Measurements from ENCODE around the gene CDHR3. TPM values are rescaled to one million over a fixed set of nuclear protein-coding genes. Genes with fewer than 3 reads are reported as not detected.
"Not testable (repeated sequence)": the region's sequence is repeated elsewhere in the genome, so short reads cannot be mapped to it uniquely, and the experiment has no call there.

CDHR3 gene
- total RNA-seq, 1 experiment from 2014 or later = 6.5 TPM

- no TSS peak for BruUV-seq (replicated peaks)
- ChIA-PET CTCF (no interaction called here), POLR2A (no interaction called here)
- DNase-seq (ENCODE audit: low read depth, low spot score) = no peak
- Histone ChIP-seq H3K36me3 (ENCODE audit: control insufficient read depth, insufficient read depth, low read length) (no peaks in the 10 kb centered on the region), H3K9me3 (ENCODE audit: control insufficient read depth, insufficient read depth, low read depth, low read length) (no peaks in the 10 kb centered on the region), H3K4me3 (ENCODE audit: low read depth in 2 of 2, low read length in 2 of 2) (no peak overlapping the region), H3K4me1 (ENCODE audit: control insufficient read depth, insufficient read depth, low read length) (no peaks in the 10 kb centered on the region), H3K27ac (ENCODE audit: low read length) (no peak overlapping the region), H3K27me3 (ENCODE audit: control insufficient read depth, insufficient read depth, low read length) (0 out of 2 replicates have a peak, but pooled peaks cover 3% of the 10 kb centered on the region)
- intact Hi-C loops (cut with micrococcal nuclease; ENCODE audit: unreplicated experiment) (no loop called here), in situ Hi-C loops (cut with HindIII; ENCODE audit: low pct_unique_long_range_greater_than_20kb, low sequenced_read_pairs) (no loop called here)
- no peak for ATAC-seq
- TF ChIP-seq REST (IDR thresholded peaks at IDR 0.05; ENCODE audit: insufficient read depth in 1 of 2, low read depth in 2 of 2, low read length in 1 of 2) (no peak), CTCF (IDR thresholded peaks at IDR 0.05) (no peak), SIN3A (IDR thresholded peaks at IDR 0.05; ENCODE audit: borderline replicate concordance, insufficient read depth, low read depth, low read length) (no peak), TCF7L2 (IDR thresholded peaks at IDR 0.05; ENCODE audit: low read depth, low read length) (no peak), POLR2AphosphoS5 (IDR thresholded peaks at IDR 0.05; ENCODE audit: low read depth, low read length) (no peak)
Measured at GRCh38 chr7:106003525-106004064, 40.5 kb downstream of the CDHR3 start.

GRCh38 chr7:106006906-106007305 lies 43.8 kb downstream of the CDHR3 start:
- POLR2A ChIA-PET = no interaction called here
- Histone ChIP-seq H3K27ac (ENCODE audit: low read length) (no peak overlapping the region), H3K36me3 (ENCODE audit: control insufficient read depth, insufficient read depth, low read length) (no peaks in the 10 kb centered on the region), H3K27me3 (ENCODE audit: control insufficient read depth, insufficient read depth, low read length) (no peaks in the 10 kb centered on the region), H3K9me3 (ENCODE audit: control insufficient read depth, insufficient read depth, low read depth, low read length) (no peaks in the 10 kb centered on the region), H3K4me3 (ENCODE audit: low read depth in 2 of 2, low read length in 2 of 2) (no peak overlapping the region), H3K4me1 (ENCODE audit: control insufficient read depth, insufficient read depth, low read length) (no peaks in the 10 kb centered on the region)
- no peak for DNase-seq (ENCODE audit: low read depth, low spot score)
- intact Hi-C loops (cut with micrococcal nuclease; ENCODE audit: unreplicated experiment) (loop anchor here (5.0 kb wide), 1 partner anchor 130 kb away; the partner anchor contains the start of gene ATXN7L1), in situ Hi-C loops (cut with HindIII; ENCODE audit: low pct_unique_long_range_greater_than_20kb, low sequenced_read_pairs) (no loop called here)
- no TSS peak for BruUV-seq (replicated peaks)
- CTCF ChIA-PET = no interaction called here
- ATAC-seq = no peak
- TF ChIP-seq POLR2AphosphoS5 (IDR thresholded peaks at IDR 0.05; ENCODE audit: low read depth, low read length) (no peak), CTCF (IDR thresholded peaks at IDR 0.05) (no peak), REST (IDR thresholded peaks at IDR 0.05; ENCODE audit: insufficient read depth in 1 of 2, low read depth in 2 of 2, low read length in 1 of 2) (no peak), SIN3A (IDR thresholded peaks at IDR 0.05; ENCODE audit: borderline replicate concordance, insufficient read depth, low read depth, low read length) (no peak), TCF7L2 (IDR thresholded peaks at IDR 0.05; ENCODE audit: low read depth, low read length) (no peak)

GRCh38 chr7:106007796-106008195 lies 44.7 kb downstream of the CDHR3 start:
- not testable (repeated sequence) for BruUV-seq (replicated peaks)

More at GRCh38 chr7:106007796-106008195, 44.7 kb downstream of the CDHR3 start:
- H3K36me3 ChIP-seq (ENCODE audit: control insufficient read depth, insufficient read depth, low read length); H3K27ac ChIP-seq (ENCODE audit: low read length); H3K27me3 ChIP-seq (ENCODE audit: control insufficient read depth, insufficient read depth, low read length); H3K4me3 ChIP-seq (ENCODE audit: low read depth in 2 of 2, low read length in 2 of 2); H3K9me3 ChIP-seq (ENCODE audit: control insufficient read depth, insufficient read depth, low read depth, low read length); POLR2A ChIA-PET; in situ Hi-C loops (cut with HindIII; ENCODE audit: low pct_unique_long_range_greater_than_20kb, low sequenced_read_pairs); H3K4me1 ChIP-seq (ENCODE audit: control insufficient read depth, insufficient read depth, low read length); DNase-seq (ENCODE audit: low read depth, low spot score); ATAC-seq: not testable (repeated sequence)
- CTCF ChIA-PET = interaction anchor here (0.9 kb wide), 1 partner anchor 247 kb away, joined by 3 read pairs; no protein-coding TSS in a partner anchor
- intact Hi-C loops (cut with micrococcal nuclease; ENCODE audit: unreplicated experiment) = loop anchor here (2.0 to 5.0 kb wide), 2 partner anchors 73 to 130 kb away; partner anchors contain the start of gene ATXN7L1

All from Panc1 (cell line).